Panc1 (cell line): ENCODE measurements around the gene BMP3. TPM values are rescaled to one million over a fixed set of nuclear protein-coding genes. Genes with fewer than 3 reads are reported as not detected.

Experiments used
- ATAC-seq: fragments of 200-7000 bp; cut with Tn5 transposase; 2 replicates; pipeline ENCODE4 v1.9.1; 2020; ENCODE audit warnings: mild to moderate bottlenecking, moderate library complexity
- BruUV-seq: library from RNA; stranded (reverse); fragments of 400-500 nt; replicated peaks from 2 replicates; lab custom pipeline; 2021; lab: Mats Ljungman, UMichigan
- CTCF ChIA-PET: fragments of 300-600 bp; sonication (Branson Sonifier 250); formaldehyde crosslinking; loops from one replicate; lab custom pipeline; 2022; ENCODE audit warnings: antibody characterized with exemption; lab: Charles Lee
- POLR2A ChIA-PET: fragments of 300-600 bp; sonication (Branson Sonifier 250); formaldehyde crosslinking; loops from one replicate; lab custom pipeline; 2022; ENCODE audit warnings: antibody characterized with exemption; lab: Charles Lee
- DNase-seq: peaks from one replicate; pipeline ENCODE4 v3.0.0-alpha.2; 2010; ENCODE audit warnings: low read depth, low spot score
- H3K27ac ChIP-seq: 2 replicates; pipeline ENCODE4 v1.5.1; 2011; ENCODE audit warnings: mild to moderate bottlenecking, low read length, inconsistent platforms
- H3K27me3 ChIP-seq: fragments of 200-500 bp; sonication (Bioruptor generic); 2 replicates; pipeline ENCODE4 v1.6.0; 2014; ENCODE audit warnings: low read length, inconsistent platforms; ENCODE audit not compliant: control insufficient read depth, insufficient read depth
- H3K36me3 ChIP-seq: fragments of 200-500 bp; sonication (Bioruptor generic); 2 replicates; pipeline ENCODE4 v1.5.1; 2014; ENCODE audit warnings: inconsistent platforms, mild to moderate bottlenecking, low read length, moderate library complexity; ENCODE audit not compliant: control insufficient read depth, insufficient read depth
- H3K4me1 ChIP-seq: 2 replicates; pipeline ENCODE4 v1.5.1; 2011; ENCODE audit warnings: inconsistent platforms, mild to moderate bottlenecking, low read length, moderate library complexity; ENCODE audit not compliant: control insufficient read depth, insufficient read depth
- H3K4me3 ChIP-seq, 2 experiments: 2 replicates each; pipeline ENCODE4 v1.5.1; 2011 to 2012; ENCODE audit warnings: low read depth in 2 of 2, low read length in 2 of 2, mild to moderate bottlenecking in 2 of 2, inconsistent platforms in 1 of 2, moderate library complexity in 1 of 2
- H3K9me3 ChIP-seq: fragments of 200-500 bp; sonication (Bioruptor generic); 2 replicates; pipeline ENCODE4 v1.5.1; 2014; ENCODE audit warnings: low read depth, mild to moderate bottlenecking, inconsistent platforms, low read length, moderate library complexity; ENCODE audit not compliant: control insufficient read depth, insufficient read depth
- CTCF ChIP-seq: fragments of 450-650 bp; IDR thresholded peaks from 2 replicates; pipeline ENCODE4 v1.5.1; 2017; ENCODE audit warnings: mild to moderate bottlenecking
- POLR2AphosphoS5 ChIP-seq: IDR thresholded peaks from 2 replicates; pipeline ENCODE4 v1.6.1; 2012; ENCODE audit warnings: mild to moderate bottlenecking, low read depth, low read length, moderate library complexity
- REST ChIP-seq, 2 experiments: IDR thresholded peaks; 2 replicates each; pipeline ENCODE4 v1.6.1; 2011 to 2012; ENCODE audit warnings: low read depth in 2 of 2, control low read depth in 1 of 2, low read length in 1 of 2, mild to moderate bottlenecking in 1 of 2, moderate library complexity in 1 of 2; ENCODE audit not compliant: insufficient read depth in 1 of 2
- SIN3A ChIP-seq: IDR thresholded peaks from 2 replicates; pipeline ENCODE4 v1.6.1; 2012; ENCODE audit warnings: low read depth, mild to moderate bottlenecking, low read length, moderate library complexity, borderline replicate concordance; ENCODE audit not compliant: insufficient read depth
- TCF7L2 ChIP-seq: IDR thresholded peaks from 2 replicates; pipeline ENCODE4 v1.6.1; 2011; ENCODE audit warnings: mild to moderate bottlenecking, low read depth, low read length, inconsistent platforms
- in situ Hi-C: cut with HindIII; loops from 2 replicates; pipeline ENCODE4 v1.10.0; 2016; ENCODE audit warnings: low sequenced_read_pairs, low pct_unique_long_range_greater_than_20kb
- intact Hi-C: fragments of 100-400 bp; cut with micrococcal nuclease; formaldehyde crosslinking; loops from one replicate; pipeline ENCODE4 v1.10.0; 2022; ENCODE audit not compliant: unreplicated experiment
- total RNA-seq: library from RNA; stranded (reverse); gene quantifications from one replicate; pipeline ENCODE4 v1.2.1, GENCODE V29; 2021; ENCODE audit not compliant: unreplicated experiment

The BMP3 gene
- total RNA-seq, 1 experiment from 2014 or later, result 0.08 TPM

GRCh38 chr4:81093720-81094401, 63.4 kb downstream of the BMP3 start:
- DNase-seq, result no peak
- ChIA-PET CTCF (interaction anchor here (0.7 kb wide), 1 partner anchor 258 kb away, joined by 3 read pairs; no protein-coding TSS in a partner anchor), POLR2A (interaction anchor here (0.7 kb wide), 1 partner anchor 119 kb away, joined by 4 read pairs; no protein-coding TSS in a partner anchor)
- TF ChIP-seq POLR2AphosphoS5, result no peak
- no peak for TF ChIP-seq TCF7L2
- no peak for TF ChIP-seq REST (IDR thresholded peaks at IDR 0.05; ENCODE audit: insufficient read depth in 1 of 2, low read depth in 2 of 2, low read length in 1 of 2)
- TF ChIP-seq SIN3A, result no peak
- TF ChIP-seq CTCF, result no peak
- Histone ChIP-seq H3K27ac (no peak overlapping the region), H3K9me3 (no peaks in the 10 kb centered on the region), H3K36me3 (no peaks in the 10 kb centered on the region), H3K4me3 (no peak overlapping the region), H3K4me1 (no peaks in the 10 kb centered on the region), H3K27me3 (no peaks in the 10 kb centered on the region)
- intact Hi-C loops, result no loop called here
- in situ Hi-C loops, result no loop called here
- BruUV-seq, result no TSS peak
- ATAC-seq, result no peak

GRCh38 chr4:81095389-81095788, 64.9 kb downstream of the BMP3 start:
- in situ Hi-C loops, result no loop called here
- CTCF ChIA-PET, result no interaction called here

More at GRCh38 chr4:81095389-81095788, 64.9 kb downstream of the BMP3 start:
- Histone ChIP-seq H3K36me3 (no peaks in the 10 kb centered on the region), H3K27ac (no peak overlapping the region), H3K4me1 (no peaks in the 10 kb centered on the region), H3K9me3 (no peaks in the 10 kb centered on the region), H3K4me3 (no peak overlapping the region), H3K27me3 (no peaks in the 10 kb centered on the region)
- POLR2A ChIA-PET, result no interaction called here
- intact Hi-C loops, result no loop called here
- no peak for DNase-seq
- ATAC-seq, result no peak
- no TSS peak for BruUV-seq
- no peak for TF ChIP-seq CTCF
- TF ChIP-seq POLR2AphosphoS5, result no peak
- no peak for TF ChIP-seq TCF7L2
- TF ChIP-seq SIN3A, result no peak
- no peak for TF ChIP-seq REST (IDR thresholded peaks at IDR 0.05; ENCODE audit: insufficient read depth in 1 of 2, low read depth in 2 of 2, low read length in 1 of 2)
